ENCODE data around the gene DAB2IP.

DNA sequence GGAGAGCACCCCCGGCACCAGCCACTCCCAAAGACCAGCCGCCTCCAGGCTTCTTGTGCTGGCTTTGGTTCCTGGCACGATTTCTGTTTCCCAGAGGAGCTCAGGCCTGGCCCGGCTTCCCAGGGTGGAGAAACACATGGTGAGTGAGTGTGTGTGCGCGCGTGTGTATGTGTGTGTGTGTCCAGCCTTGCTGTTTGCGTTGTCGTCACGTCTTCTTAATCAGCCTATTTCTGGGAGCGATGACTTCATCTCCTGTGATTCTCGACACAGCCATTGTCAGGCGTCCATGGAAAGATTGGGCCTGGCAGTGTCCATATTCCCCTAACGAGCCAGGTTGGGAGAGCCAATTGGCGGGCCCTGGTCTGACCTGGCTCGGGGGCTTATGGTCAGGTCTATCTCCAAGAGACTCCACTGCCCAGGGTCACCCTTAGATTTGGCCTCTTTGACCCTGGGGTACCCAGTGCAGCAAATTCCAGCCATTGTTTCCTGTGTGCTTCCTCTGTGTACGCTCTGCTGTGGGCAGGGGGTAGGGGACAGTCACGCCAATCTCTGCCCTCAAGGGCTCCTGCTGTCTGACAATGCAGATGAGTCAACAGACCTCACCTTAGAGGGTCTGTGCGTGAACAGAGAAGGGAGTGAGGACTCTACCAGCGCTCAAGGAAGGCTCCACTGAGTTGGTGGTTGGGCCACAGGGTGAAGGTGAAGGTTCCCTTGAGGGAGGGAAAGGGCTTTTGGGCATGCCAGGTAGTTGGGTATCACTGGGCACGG is 73.8 kb downstream of the DAB2IP start:
- no peak for TF ChIP-seq EZH2phosphoT487 (IDR thresholded peaks at IDR 0.05; ENCODE audit: low read depth)
- TF ChIP-seq, protein P1, sequence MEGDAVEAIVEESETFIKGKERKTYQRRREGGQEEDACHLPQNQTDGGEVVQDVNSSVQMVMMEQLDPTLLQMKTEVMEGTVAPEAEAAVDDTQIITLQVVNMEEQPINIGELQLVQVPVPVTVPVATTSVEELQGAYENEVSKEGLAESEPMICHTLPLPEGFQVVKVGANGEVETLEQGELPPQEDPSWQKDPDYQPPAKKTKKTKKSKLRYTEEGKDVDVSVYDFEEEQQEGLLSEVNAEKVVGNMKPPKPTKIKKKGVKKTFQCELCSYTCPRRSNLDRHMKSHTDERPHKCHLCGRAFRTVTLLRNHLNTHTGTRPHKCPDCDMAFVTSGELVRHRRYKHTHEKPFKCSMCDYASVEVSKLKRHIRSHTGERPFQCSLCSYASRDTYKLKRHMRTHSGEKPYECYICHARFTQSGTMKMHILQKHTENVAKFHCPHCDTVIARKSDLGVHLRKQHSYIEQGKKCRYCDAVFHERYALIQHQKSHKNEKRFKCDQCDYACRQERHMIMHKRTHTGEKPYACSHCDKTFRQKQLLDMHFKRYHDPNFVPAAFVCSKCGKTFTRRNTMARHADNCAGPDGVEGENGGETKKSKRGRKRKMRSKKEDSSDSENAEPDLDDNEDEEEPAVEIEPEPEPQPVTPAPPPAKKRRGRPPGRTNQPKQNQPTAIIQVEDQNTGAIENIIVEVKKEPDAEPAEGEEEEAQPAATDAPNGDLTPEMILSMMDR (IDR thresholded peaks at IDR 0.05; ENCODE audit: low read depth, low read length): no peak

Measured in OCI-LY3 (cell line).